GM15510 (cell line): Measurements from ENCODE around the gene ERFL.

Source experiments
- POLR2A ChIP-seq: IDR thresholded peaks from 3 replicates; pipeline ENCODE4 v1.6.1; 2011; ENCODE audit warnings: borderline replicate concordance; ENCODE audit not compliant: insufficient read length; ENCODE audit errors: extremely low read depth

The ERFL gene

DNA sequence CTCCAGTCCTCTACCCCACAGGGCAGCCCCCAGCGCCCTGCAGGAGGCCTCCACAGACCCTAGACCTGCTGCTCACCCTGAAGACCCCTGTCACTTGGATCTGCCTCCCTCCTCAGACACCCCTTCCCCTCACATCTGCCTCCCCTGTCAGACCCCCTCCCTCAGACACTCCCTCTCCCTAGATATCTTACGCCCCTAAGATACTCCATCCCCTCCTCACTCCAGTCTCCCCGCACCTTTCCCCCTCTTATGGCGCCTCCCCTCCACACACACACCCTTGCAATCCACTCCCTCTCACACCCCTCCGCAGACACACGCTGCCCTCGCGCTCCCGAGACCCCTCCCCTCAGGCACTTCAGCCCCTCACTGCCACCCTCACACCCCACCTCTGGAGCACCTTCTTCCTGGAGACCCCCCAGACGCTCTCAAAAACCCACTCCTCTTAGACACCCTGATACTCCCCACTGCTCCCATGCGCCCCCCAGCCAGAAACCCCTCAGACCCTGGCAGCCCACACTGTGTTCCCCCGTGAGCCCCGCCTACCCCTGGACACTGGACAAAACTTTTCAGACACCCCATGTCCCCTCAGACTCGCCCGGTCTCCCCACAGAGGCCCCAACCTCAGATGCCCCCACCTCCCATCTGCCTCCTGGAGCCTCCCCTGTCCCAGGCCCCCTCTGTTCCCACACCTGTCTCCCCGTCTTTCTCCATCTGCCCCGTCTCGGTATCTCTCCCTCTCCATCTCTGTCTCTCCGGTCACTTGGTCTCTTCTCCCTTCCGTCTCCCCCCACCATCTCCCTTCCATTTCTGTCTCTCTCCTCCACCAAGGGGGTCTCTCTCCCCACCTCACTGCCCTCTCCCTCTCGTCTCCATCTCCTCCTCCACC lies 14.5 kb downstream of the ERFL start:
- TF ChIP-seq POLR2A = no peak

DNA sequence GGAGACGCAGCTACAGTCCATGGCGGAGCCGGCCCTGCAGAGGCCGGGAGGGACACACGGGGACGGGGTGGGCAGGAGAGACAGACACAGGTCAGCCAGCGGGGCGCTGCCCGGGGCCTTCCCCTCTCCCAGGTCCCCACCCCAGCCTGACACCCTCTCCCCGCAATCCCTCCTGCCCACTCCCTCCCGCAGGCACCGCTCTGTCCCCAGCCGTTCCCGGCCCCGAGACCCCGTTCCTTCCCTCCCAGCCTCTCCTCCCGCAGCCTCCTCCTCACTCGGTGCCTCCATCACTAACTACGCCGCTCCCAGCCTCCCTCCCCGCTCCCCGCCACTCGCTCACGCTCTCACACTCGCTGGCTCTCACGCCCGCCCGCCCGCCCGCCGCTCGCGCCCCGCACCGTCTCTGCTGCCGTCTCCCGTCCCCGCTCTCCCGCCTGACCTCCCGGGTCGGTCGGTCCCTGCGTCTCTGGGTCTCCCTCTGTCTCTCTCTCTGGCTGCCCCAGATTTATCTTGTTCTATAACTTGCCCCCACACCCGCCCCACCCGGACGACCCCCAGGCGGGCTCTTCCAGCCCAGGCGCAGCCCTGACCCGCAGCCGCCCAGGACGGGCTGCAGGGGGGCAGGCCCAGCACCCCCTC lies 15.2 kb downstream of the ERFL start:
- no peak for TF ChIP-seq POLR2A

DNA sequence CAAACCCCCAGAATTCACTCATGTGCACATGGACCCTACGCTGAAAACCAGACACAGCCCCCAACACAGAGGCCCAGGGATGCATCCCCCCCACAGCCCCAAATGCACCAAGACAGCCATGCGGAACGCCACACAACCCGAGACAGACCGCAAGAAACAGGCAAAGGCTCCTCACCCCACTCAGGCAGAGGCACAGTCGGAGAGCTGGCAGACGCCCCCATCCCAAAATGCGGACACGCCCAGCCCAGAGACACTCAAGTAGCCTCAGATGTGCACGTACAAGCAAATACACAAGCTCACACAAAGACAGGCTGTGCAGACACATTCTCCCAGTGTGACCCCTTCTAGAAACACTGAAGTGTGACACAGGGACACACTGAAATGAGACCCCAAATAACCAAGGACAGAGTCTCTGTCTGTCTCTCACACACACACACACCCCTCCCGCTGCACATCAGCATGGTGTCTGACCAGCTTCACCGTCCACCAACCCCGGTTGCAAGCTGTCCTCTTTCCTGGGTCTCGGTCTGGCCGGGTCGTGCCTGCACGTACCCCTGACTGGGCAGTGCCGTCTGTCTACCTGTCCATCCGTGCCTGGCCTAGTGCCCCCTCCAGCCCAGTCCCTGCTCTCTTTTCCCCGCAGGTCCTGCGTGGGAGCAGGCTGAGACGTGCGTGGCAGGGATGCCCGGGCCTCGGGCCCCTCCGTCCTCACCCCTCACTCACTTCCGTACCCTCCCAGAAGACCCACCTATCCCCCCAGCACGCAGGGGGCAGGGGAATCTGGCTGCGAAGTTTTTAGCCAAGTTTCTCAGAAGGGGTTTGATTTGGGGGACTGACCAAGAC lies 16.1 kb downstream of the ERFL start:
- no peak for TF ChIP-seq POLR2A

DNA sequence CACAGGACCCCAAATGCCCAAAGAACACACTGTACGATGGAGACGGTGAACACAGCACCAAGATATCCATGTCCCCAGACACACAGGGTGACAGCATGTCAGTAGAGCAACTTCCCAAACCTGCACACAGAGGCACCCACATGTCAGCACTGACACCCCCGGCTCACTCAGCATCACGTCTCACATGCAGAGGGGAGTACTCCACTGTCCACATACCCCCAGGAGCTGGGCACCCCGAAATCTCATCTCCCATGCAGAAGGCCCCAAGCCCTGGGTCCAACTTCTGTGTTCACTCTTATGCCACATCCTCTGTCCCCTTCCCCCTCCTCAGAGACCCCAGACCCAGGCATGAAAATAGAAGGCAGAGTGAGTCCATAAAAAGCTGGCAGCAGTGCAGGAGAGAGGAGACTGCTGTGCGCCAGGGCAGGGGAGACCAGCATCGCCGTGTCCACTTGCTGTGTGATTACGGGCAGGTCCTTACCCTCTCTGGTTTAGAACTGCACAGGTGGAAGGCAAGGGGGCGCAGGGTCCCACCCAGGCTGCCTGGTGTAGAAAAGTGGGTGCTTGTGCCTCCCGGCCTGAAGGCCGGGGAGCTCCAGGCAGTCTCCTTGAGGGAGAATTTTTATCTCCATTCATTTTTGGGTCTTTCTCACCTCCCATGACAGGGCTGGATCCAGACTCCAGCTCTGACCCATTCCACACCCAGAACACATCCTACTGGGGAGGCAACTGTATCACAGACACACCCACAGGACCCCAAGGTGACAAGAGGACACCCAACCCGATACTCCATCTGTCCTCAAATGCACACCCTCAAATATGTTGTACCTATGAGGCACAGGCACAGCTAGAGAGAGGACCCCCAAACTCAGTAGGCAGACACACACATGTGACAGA lies 17.0 kb downstream of the ERFL start:
- TF ChIP-seq POLR2A = no peak

DNA sequence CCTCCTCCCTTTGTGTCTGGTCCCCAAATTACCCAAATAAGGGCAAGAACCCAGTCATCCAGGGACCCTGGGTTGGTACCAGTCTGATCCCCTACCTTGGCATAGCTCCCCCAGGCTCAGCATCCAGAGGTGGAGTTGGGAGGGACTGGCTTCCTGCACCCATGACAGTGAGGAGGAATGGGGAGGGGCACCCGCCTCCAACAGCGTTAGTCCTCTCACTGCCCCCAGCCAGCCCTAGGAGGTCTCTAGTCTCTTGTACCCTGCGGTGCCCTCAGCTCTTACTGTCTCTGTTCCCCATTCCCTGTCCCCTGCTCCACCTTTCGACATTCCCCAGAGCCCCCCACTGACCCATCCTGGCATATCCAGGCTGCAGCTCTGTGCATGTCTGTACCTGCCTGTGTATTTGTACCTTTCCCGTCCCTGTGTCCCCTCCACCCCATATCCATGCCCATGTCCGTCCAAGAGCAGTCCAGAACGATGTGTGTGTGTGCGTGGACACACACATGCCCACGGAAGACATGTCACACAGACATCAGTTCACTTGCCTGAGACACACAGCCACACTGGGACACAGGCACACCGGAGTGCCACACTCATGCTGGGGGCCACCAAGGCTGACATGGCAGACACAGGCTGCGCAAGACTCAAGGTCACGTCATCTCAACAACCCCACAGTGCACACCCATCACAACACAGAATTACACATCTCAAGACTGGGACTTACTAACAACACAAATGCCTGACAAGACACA lies 17.8 kb downstream of the ERFL start:
- no peak for TF ChIP-seq POLR2A

DNA sequence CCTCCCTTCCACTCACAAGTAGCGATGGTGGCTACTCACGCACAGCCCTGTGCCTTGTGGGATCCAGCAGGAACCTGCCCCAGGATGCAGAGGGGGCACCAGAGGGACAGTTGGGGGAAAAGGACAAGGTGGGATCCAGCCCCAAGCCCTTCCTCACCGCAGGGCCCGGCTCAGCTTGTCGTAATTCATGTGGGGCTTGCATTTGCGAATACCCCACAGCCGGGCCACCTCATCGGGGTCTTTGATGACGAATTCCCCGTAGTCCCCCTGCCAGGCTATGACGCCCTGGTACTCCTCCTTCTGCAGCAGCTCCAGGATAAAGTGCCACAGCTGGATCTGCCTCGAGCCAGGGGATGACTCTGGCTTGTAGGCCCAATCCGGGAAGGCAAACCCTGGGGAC lies 18.5 kb downstream of the ERFL start:
- TF ChIP-seq POLR2A = no peak

DNA sequence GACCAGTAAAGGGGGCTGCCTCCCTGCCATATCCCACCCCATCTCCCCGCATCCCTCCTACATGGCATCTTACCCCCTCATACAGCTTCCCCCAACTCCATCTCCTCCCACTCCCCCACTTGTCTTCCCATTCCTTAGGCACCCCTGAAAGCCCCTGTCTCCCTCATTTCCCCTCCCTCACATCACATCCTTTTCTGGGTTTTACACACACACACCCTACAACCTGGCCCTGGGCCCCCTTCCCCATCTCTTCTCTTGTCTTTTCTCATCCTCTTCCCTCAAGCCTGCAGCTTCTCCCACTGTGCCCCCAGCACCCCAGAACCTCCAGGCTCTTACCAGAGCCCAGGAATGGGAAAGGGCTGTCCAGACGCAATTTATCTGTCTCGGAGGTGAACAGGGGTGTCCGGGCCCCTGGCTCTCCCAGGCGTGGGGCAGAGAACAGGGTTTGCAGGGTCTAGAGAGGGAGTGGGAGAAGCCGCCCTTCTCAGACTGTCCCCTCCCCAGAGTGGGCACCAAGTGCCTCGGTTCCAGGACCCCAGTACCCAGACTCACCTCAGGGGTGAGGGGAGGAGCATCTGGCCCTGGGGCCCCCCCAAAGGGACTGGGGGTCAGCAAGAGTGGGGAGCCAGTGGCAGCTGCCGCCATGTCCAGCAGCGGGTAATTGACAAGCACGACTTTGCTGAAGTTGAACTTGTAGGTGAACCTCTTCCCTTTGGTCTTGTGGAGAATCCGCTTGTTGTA lies 19.4 kb downstream of the ERFL start:
- TF ChIP-seq POLR2A = no peak

DNA sequence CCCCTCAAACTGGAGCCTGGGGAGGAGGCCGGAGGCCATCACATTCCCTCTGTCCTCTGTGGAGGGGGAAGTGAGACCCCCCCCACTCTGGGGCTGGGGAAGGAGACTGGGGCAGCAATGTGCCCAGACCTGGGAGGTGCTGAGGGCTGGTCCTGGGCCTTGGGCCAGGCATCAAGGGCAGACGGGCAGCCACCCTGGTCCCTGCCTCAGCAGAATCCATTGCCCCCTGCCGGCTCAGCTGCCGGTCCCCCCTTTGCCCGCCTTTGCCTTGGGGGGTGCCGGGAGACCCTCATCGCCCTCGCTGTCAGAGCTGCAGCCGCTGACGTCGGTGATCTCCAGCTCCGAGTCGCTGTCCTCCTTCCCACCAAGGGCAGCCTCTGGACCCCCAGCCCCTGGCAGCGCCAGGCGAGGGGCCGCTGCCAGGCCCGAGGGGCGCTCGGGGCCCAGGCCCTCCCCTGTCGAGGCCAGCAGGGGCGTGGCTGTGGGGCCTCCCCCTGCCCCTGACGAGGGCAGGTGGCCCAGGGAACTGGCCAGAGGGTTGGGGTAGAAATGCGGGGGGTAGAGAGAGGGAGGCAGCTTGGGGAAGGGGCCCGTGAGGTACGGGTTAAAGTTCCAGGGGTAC lies 20.1 kb downstream of the ERFL start:
- TF ChIP-seq POLR2A = no peak

DNA sequence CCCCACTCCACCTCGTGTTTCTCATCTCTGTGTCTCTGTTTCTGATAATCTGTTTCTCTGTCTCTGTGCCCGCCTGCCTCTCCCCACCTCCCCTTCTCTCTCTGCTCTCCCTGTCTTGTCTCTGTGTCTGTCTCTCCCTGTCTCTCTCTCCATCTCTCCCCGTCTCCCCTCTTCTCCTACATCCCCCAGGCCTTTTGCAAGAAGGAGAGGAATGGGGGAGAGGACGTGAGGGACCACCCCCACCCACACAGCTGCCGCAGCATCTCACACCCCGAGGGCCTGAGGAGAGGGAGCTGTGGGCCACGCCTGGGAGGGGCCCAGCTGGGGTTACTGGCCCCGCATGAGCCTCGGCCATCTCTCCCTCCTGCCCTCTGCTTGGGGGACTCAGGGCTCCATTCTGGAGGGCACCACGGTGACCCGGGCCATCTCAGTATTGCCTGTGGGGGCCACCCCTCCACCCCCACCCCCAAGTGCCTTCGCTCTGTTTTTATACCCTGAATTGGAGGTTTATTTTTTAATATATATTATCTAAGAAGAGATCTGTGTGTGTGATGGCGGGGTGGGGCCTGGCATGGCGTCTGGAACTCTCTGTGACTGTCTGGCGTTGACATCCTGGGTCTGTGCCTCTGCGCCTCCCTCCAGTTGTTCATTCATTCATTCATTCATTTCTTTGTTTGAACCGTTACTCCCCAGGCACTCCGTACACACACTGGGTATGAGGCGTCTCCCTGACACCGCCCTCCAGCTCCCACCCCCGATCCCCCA lies 21.2 kb downstream of the ERFL start:
- peak; percentile 2 for TF ChIP-seq POLR2A

DNA sequence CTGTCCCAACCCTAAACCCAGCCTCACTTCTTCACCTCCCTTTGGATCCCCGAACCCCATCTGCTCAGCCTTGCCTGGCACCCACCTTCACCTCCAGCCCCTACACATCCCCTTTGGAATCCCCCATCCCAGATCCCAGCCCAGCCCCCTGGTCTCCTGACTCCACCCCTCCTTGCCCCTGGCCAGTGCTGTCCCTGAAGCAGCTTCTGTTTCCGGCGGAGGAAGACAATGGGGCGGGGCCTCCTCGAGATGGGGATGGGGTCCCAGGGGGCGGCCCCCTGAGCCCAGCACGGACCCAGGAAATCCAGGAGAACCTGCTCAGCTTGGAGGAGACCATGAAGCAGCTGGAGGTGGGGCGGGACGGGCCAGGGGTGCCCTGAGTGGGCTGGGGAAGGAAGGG lies 22.0 kb downstream of the ERFL start:
- TF ChIP-seq POLR2A = no peak

DNA sequence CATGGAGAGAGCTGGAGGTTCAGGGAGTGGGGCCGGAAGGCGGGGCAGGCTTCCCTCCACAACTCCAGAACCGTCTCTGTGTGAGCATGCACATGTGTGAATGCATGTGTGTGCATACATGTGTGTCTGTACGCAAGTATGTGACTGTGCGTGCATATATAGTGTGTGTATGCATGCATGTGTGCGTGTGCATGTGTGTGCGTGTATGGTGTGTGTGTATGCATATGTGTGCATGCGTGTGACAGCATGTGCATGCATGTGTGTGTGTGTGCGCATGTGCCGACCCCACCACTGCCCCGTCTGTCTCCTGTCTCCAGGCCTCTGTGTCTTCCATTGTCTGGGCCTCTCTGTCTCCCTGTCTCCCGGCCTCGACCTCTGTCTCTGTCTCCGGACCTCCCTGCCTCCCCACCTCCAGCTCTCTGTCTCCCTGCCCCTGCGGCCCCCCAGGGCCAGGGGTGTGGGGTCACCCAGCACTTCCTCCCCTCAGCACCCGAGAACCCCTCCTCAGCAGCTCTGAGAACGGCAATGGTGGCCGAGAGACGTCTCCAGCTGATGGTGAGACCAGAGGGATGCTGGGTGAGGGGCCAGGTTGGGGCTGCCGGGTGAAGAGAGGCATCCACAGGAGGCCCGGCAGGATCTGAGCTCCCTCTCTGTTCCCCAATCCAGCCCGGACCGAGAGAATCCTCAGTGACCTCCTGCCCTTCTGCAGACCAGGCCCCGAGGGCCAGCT lies 22.8 kb downstream of the ERFL start:
- TF ChIP-seq POLR2A = no peak
